Fibroblast of peridontal ligament (primary cell): ENCODE results near the gene DHX57.

ENCODE experiments used
- DNase-seq: peaks from one replicate; pipeline ENCODE4 v3.0.0-alpha.2; 2010; ENCODE audit errors: extremely low read depth

Gene DHX57, protein sequence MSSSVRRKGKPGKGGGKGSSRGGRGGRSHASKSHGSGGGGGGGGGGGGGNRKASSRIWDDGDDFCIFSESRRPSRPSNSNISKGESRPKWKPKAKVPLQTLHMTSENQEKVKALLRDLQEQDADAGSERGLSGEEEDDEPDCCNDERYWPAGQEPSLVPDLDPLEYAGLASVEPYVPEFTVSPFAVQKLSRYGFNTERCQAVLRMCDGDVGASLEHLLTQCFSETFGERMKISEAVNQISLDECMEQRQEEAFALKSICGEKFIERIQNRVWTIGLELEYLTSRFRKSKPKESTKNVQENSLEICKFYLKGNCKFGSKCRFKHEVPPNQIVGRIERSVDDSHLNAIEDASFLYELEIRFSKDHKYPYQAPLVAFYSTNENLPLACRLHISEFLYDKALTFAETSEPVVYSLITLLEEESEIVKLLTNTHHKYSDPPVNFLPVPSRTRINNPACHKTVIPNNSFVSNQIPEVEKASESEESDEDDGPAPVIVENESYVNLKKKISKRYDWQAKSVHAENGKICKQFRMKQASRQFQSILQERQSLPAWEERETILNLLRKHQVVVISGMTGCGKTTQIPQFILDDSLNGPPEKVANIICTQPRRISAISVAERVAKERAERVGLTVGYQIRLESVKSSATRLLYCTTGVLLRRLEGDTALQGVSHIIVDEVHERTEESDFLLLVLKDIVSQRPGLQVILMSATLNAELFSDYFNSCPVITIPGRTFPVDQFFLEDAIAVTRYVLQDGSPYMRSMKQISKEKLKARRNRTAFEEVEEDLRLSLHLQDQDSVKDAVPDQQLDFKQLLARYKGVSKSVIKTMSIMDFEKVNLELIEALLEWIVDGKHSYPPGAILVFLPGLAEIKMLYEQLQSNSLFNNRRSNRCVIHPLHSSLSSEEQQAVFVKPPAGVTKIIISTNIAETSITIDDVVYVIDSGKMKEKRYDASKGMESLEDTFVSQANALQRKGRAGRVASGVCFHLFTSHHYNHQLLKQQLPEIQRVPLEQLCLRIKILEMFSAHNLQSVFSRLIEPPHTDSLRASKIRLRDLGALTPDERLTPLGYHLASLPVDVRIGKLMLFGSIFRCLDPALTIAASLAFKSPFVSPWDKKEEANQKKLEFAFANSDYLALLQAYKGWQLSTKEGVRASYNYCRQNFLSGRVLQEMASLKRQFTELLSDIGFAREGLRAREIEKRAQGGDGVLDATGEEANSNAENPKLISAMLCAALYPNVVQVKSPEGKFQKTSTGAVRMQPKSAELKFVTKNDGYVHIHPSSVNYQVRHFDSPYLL (N-terminal part only)

GRCh38 chr2:38875576-38876367 is at the start of gene DHX57, which contains the start of gene MORN2:
Gene DHX57, minus strand, starts transcription at chr2:38875934. Its CDS starts 7,529 bp downstream, at chr2:38868405.
Gene MORN2, plus strand, starts transcription at chr2:38875976.
- DNase-seq = peak; percentile 72

DNA sequence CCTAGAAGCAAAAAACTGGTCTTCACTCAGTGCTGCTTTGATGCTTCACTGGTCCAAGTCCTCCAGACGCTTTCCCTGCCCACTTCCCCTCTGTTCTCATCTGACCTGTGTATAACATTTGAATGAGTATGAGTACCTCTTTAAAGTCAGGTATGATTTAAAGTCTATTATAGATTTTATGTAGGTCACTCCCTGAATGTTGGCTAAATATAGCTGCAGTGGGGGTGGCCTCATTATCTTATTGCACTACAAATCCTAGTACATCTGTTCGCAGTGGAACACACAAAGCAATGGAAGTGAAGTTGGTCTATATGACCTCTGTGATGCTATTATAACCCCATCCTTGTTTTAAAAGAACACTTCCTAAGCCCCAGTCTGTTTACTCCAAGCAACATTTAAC is 47.2 kb upstream of the DHX57 start:
- no peak for DNase-seq

- no peak for DNase-seq
Observed at GRCh38 chr2:38922389-38922788, 46.7 kb upstream of the DHX57 start.

DNA sequence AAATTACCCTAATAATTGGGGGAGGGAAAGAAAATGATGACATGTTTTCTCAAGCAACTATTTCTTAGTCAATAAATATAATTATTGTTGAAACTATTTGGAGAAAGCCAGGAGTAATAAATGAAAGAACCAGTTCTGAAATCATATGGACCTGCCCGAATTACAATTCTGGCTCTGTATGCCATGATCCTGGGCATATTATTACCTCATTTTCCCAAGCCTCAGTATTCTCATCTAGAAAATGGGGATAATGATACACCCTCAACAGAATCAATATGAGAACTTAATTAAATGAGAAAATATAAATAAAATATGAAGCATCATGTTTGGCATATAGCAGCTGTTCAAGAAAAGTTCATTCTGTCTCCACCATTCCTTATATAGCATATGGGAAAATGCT is 36.9 kb upstream of the DHX57 start:
- no peak for DNase-seq

- no peak for DNase-seq
Observed at GRCh38 chr2:38911191-38911590, 35.5 kb upstream of the DHX57 start.

DNA sequence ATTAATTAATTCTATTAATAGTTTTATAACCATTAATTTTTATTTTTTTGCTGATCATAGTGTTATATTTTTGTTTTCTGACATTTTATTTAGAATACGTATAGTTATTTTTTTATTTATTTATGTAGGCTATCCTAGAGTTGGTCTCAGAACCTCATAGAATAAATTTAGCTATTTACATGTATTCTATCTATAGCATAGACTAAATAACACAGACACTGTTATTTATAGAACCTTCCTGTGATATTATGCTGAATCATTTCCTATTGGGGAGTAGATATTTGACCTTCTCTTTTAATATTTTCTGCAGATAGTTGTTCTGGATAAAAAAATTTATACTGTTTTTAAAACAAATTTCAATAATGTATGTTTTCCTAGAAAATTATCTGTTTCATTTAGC is 34.1 kb upstream of the DHX57 start:
- DNase-seq = no peak

GRCh38 chr2:38907743-38908562 is 32.2 kb upstream of the DHX57 start:
- DNase-seq = no peak

DNA sequence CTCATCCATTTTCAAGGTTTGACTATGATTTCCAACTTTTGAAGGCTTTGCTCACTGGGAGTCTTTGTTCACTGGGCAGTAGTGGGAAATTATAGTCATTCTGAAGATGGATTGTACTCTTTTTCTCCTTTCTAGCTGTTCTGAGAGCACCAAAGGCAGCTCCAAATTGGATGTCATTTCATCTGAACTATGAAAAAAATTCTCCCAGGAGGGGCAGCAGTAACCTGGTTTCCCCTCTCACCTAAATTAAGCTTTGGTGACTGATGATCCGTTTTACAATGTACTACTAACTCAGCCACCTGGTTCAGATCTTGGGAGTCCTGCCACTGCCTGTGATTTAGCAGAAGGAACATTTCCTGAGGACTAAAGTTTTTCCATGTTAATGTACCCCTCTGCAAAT is 31.5 kb upstream of the DHX57 start:
- DNase-seq = no peak

GRCh38 chr2:38905251-38905650 is 29.5 kb upstream of the DHX57 start:
- DNase-seq = no peak

DNA sequence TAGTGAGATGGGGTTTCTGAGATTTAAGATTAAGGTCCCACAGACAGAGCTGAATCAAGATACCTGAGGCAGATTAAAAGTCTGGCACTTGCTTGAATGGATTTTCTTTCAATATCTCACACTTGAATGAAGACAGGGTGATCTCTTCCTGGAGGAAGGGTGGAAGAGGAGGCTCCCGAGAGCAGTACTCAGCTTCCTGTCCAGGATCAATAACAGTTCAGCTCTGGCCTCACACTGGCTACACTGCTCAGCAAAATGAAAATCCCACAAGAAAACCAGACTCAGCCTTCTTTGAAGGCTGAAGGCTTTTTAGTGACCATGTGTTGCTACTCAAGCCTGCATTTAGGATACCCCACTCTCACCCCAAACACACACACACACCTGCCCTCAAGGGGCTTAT is 25.0 kb upstream of the DHX57 start:
- DNase-seq = no peak

GRCh38 chr2:38898256-38898655 is 22.5 kb upstream of the DHX57 start:
- DNase-seq = no peak

DNA sequence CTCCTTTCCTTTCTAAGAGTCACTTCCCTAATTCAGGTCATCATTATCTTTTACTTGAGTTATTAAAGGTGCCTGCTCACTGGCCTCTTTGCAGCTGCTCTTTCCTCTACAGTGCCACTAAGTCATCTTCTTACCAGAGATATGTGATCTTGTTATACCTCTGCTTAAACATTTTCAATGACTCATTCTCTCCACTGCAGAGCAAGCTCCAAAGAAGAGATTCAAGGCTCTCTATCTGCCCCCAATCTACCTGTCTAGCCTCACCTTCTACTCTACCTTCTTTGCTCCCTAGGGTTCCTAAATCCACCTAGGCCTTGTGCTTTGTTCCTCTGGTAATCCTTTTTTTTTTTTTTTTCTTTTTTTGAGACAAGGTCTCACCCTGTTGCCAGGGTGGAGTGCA is 17.1 kb upstream of the DHX57 start:
- no peak for DNase-seq

DNA sequence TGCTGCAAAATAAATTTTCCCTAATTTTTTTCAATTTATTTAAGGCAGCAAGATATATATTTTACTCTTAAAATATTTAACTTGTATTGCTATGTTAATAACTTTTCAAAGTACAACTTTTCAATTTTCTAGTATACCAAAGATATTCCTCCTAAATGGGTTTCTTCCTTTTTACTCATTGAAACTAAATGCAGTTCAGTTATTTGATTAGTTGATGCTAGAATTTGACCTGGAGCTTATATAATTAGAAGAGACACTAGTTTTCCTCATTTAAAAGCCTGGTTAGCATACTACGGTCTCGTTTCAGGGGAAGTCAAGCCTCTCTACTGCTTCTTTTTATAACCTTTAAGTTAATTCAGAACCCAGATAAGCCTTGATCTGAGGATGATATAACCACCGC is 13.8 kb upstream of the DHX57 start, which contains the start of gene ARHGEF33:
Gene ARHGEF33 (plus strand): TSS at position 301 of the 400 bp plus-strand sequence. CDS start 29,573 bp downstream, outside the sequence.
- DNase-seq = no peak

- DNase-seq = no peak
Observed at GRCh38 chr2:38889045-38889444, 13.3 kb upstream of the DHX57 start.

GRCh38 chr2:38887902-38888554 is 12.3 kb upstream of the DHX57 start:
- no peak for DNase-seq

DNA sequence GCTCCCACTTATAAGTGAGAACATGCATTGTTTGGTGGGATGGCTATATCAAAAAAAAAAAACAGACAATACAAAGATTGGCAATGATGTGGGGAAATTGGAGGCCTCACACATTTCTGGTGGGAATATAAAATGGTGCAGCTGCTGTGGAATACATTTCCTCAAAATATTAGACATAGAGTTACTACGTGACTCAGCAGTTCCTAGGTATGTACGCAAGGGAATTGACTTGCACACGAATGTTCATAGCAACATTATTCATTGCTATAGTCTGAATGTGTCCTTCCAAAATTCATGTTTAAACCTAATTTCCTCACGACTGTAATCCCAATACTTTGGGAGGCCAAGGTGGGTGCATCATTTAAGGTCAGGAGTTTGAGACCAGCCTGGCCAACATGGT is 11.6 kb upstream of the DHX57 start:
- no peak for DNase-seq

DNA sequence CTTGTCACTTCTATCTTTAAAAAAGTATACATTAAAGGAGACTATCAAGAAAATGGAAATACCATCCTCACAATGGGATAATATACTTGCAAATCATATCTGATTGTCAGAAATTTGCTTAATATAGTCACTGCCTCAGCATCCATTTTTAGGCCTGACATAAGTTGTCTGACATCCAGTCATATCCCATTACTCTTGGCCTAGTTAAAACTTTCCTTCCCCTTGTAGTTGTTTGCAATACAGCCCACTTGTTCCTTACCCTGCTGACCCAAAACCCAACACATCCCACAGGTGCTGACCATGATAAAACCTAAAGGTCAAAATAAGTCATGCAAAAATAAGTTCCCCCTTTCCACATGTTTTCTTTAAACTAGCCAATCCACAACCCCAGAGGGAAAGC is 10.3 kb upstream of the DHX57 start:
- DNase-seq = no peak

DNA sequence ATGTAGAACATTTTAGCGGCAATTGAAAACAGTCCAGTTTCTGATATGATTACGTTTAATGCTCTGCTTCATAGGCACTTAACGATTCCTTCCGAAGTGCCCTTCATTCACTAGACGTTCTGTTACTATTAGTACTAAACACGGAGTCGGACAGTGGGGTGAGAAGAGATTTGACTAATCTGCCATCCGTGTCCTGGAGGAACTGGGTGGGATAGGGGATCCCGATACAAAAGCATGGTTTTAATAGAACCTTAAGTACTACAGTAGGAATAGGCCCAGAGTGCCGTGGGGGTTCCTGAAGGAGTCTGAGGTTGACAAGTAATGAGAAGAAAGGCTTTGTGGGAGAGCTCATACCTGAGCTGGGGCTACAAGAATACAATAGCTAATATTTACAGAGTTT is 673 bp upstream of the DHX57 start:
- DNase-seq = peak; percentile 11

GRCh38 chr2:38875227-38875575 is 533 bp downstream of the DHX57 start:
- no peak for DNase-seq

GRCh38 chr2:38873763-38874162 is 2.0 kb downstream of the DHX57 start:
- no peak for DNase-seq
